Left lung (tissue), 10 donors: ENCODE results near the gene GFOD2. TPM values are rescaled to one million over a fixed set of nuclear protein-coding genes. Genes with fewer than 3 reads are reported as not detected.
A peak's percentile ranks its signal among the peaks of the same experiment; 100 is the strongest.

Source experiments
- ATAC-seq: fragments of 200-7000 bp; cut with Tn5 transposase; one replicate; pipeline ENCODE4 v1.9.1; 2020; ENCODE audit warnings: moderate library complexity
- DNase-seq, 4 donors: peaks; one replicate each; pipeline ENCODE4 v3.0.0-alpha.2; 2013 to 2020
- H3K27ac ChIP-seq, 2 donors: fragments of 200-600 bp; sonication (generic) in 1 of 2; one replicate each; pipeline versions ENCODE4 v1.5.0 to v1.8.0; 2020 to 2021
- H3K27me3 ChIP-seq, 2 donors: fragments of 200-600 bp; sonication (generic) in 1 of 2; one replicate each; pipeline versions ENCODE4 v1.5.0 to v1.8.0; 2020 to 2021
- H3K36me3 ChIP-seq, 2 donors: fragments of 200-600 bp; sonication (generic) in 1 of 2; one replicate each; pipeline versions ENCODE4 v1.5.0 to v1.8.0; 2020 to 2021
- H3K4me1 ChIP-seq, 2 donors: fragments of 200-600 bp; one replicate each; pipeline ENCODE4 v1.8.0; 2021
- H3K4me3 ChIP-seq, 2 donors: fragments of 200-600 bp; sonication (generic) in 1 of 2; one replicate each; pipeline versions ENCODE4 v1.5.0 to v1.8.0; 2020 to 2021; ENCODE audit warnings: mild to moderate bottlenecking in 1 of 2
- H3K9me3 ChIP-seq, 2 donors: fragments of 200-600 bp; sonication (generic) in 1 of 2; one replicate each; pipeline versions ENCODE4 v1.5.0 to v1.8.0; 2020 to 2021
- CTCF ChIP-seq, 2 donors: fragments of 200-600 bp; sonication (generic) in 1 of 2; IDR thresholded peaks; one replicate each; pipeline versions ENCODE4 v1.5.0 to v1.8.0; 2021; ENCODE audit warnings: antibody characterized with exemption in 2 of 2
- intact Hi-C, 2 donors: fragments of 100-400 bp; cut with DNase I; formaldehyde crosslinking; loops; one replicate each; pipeline versions ENCODE4 v1.11.2 to v1.14.2; 2022
- polyA plus RNA-seq, 6 donors: library from polyadenylated mRNA; unstranded; fragments of 120-200 nt; gene quantifications; one replicate each; pipeline ENCODE4 v1.2.1, GENCODE V29; 2013; ENCODE audit not compliant: insufficient read length in 6 of 6
- total RNA-seq, 2 donors: library from RNA; stranded (reverse); fragmentation: NEBNext Ultra II Directional; extraction: Animal tissue kit (Norgen Biotek cat#: 25700); gene quantifications; one replicate each; pipeline ENCODE4 v1.2.1, GENCODE V29; 2021
- donor health status: DM: no; HTN: yes; CAD: no.
- donor health status: DM: no; HTN: no; CAD: no.

The GFOD2 gene
- total and polyA plus RNA-seq, 8 donors, result 13.7 to 39.5 (median 32.1) TPM

GRCh38 chr16:67763066-67763465, 44.0 kb upstream of the GFOD2 start:
- intact Hi-C loops, result no loop called here
- DNase-seq (peak in 1 of 4 donors; percentile 19), ATAC-seq (no peak)
- Histone ChIP-seq H3K4me1 (no peaks in the 10 kb centered on the region), H3K4me3 (no peak overlapping the region), H3K27me3 (no peaks in the 10 kb centered on the region), H3K9me3 (no peaks in the 10 kb centered on the region), H3K36me3 (peaks cover 0 to 18% of the 10 kb centered on the region in 2 donors), H3K27ac (no peak overlapping the region)
- no peak for TF ChIP-seq CTCF (IDR thresholded peaks at IDR 0.05)

- Histone ChIP-seq H3K36me3 (peaks cover 0 to 18% of the 10 kb centered on the region in 2 donors), H3K9me3 (no peaks in the 10 kb centered on the region), H3K4me1 (no peaks in the 10 kb centered on the region), H3K27me3 (no peaks in the 10 kb centered on the region), H3K27ac (no peak overlapping the region), H3K4me3 (no peak overlapping the region)
- ATAC-seq (no peak), DNase-seq (no peak)
- intact Hi-C loops, result no loop called here
- no peak for TF ChIP-seq CTCF (IDR thresholded peaks at IDR 0.05)
Measured at GRCh38 chr16:67762385-67762784, 43.3 kb upstream of the GFOD2 start.

- intact Hi-C loops, result no loop called here
- no peaks in the 10 kb centered on the region for H3K9me3 ChIP-seq
- H3K27me3 ChIP-seq, result no peaks in the 10 kb centered on the region
- DNase-seq, result no peak
- H3K27ac ChIP-seq, result no peak overlapping the region
- no peak for TF ChIP-seq CTCF (IDR thresholded peaks at IDR 0.05)
- peaks cover 0 to 23% of the 10 kb centered on the region in 2 donors for H3K36me3 ChIP-seq
- H3K4me1 ChIP-seq, result no peaks in the 10 kb centered on the region
- no peak overlapping the region for H3K4me3 ChIP-seq
- no peak for ATAC-seq
Measured at GRCh38 chr16:67761924-67762323, 42.8 kb upstream of the GFOD2 start.

GRCh38 chr16:67760956-67761230, 41.8 kb upstream of the GFOD2 start:
- ATAC-seq (no peak), DNase-seq (peak in 1 of 4 donors; percentile 17)
- Histone ChIP-seq H3K9me3 (no peaks in the 10 kb centered on the region), H3K27ac (no peak overlapping the region), H3K36me3 (peaks cover 0 to 21% of the 10 kb centered on the region in 2 donors), H3K4me3 (no peak overlapping the region), H3K4me1 (no peaks in the 10 kb centered on the region), H3K27me3 (no peaks in the 10 kb centered on the region)
- intact Hi-C loops, result no loop called here
- no peak for TF ChIP-seq CTCF (IDR thresholded peaks at IDR 0.05)

GRCh38 chr16:67760206-67760955, 41.3 kb upstream of the GFOD2 start:
- intact Hi-C loops, result no loop called here
- H3K4me1 ChIP-seq, result no peaks in the 10 kb centered on the region
- peaks cover 0 to 20% of the 10 kb centered on the region in 2 donors for H3K36me3 ChIP-seq
- no peak overlapping the region for H3K27ac ChIP-seq
- no peaks in the 10 kb centered on the region for H3K9me3 ChIP-seq
- no peak for TF ChIP-seq CTCF (IDR thresholded peaks at IDR 0.05)
- ATAC-seq, result no peak
- H3K4me3 ChIP-seq, result no peak overlapping the region
- H3K27me3 ChIP-seq, result no peaks in the 10 kb centered on the region
- peak in 1 of 4 donors; percentile 5 for DNase-seq
